ENCODE measurements around the gene MIDN.

DNA sequence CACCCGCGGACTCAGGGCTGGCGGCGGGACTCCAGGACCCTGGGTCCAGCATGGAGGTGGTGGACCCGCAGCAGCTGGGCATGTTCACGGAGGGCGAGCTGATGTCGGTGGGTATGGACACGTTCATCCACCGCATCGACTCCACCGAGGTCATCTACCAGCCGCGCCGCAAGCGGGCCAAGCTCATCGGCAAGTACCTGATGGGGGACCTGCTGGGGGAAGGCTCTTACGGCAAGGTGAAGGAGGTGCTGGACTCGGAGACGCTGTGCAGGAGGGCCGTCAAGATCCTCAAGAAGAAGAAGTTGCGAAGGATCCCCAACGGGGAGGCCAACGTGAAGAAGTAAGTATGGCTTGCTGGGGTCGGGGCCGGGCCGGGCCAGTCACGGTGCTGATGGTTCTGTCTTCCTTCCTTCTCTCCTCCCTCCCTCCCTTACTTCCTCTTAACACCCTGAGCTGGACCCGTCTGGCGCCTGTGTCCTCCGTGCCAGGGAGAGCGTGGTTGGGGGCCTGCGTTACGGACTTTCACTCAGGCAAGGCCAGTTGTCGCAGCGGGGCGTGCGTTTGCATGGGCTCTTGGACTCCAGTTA, 41.4 kb upstream of the MIDN start:
- TF ChIP-seq, protein P1, sequence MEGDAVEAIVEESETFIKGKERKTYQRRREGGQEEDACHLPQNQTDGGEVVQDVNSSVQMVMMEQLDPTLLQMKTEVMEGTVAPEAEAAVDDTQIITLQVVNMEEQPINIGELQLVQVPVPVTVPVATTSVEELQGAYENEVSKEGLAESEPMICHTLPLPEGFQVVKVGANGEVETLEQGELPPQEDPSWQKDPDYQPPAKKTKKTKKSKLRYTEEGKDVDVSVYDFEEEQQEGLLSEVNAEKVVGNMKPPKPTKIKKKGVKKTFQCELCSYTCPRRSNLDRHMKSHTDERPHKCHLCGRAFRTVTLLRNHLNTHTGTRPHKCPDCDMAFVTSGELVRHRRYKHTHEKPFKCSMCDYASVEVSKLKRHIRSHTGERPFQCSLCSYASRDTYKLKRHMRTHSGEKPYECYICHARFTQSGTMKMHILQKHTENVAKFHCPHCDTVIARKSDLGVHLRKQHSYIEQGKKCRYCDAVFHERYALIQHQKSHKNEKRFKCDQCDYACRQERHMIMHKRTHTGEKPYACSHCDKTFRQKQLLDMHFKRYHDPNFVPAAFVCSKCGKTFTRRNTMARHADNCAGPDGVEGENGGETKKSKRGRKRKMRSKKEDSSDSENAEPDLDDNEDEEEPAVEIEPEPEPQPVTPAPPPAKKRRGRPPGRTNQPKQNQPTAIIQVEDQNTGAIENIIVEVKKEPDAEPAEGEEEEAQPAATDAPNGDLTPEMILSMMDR (IDR thresholded peaks at IDR 0.05) = no peak
- no peak for TF ChIP-seq POLR2A (IDR thresholded peaks at IDR 0.05)

All from adrenal gland (tissue), 5 donors.